Astrocyte of the spinal cord (primary cell): ENCODE data around the gene CMC2.

Source experiments
- DNase-seq: peaks from one replicate; pipeline ENCODE4 v3.0.0; 2011; ENCODE audit warnings: low read depth, low spot score
- H3K4me3 ChIP-seq: 2 replicates; pipeline ENCODE4 v1.5.1; 2011; ENCODE audit warnings: low read depth, mild to moderate bottlenecking, low read length, moderate library complexity
- CTCF ChIP-seq: IDR thresholded peaks from 2 replicates; pipeline ENCODE4 v1.5.1; 2012; ENCODE audit warnings: low read depth, mild to moderate bottlenecking, low read length, inconsistent platforms
- in situ Hi-C: cut with HindIII; loops from 2 replicates; pipeline ENCODE4 v1.10.0; 2017; ENCODE audit warnings: low sequenced_read_pairs

Gene CMC2

GRCh38 chr16:81036751-81037350, 30.2 kb upstream of the CMC2 start:
- peak overlapping the region; percentile 66 for H3K4me3 ChIP-seq
- DNase-seq: no peak
- TF ChIP-seq CTCF: no peak
- in situ Hi-C loops: no loop called here

DNA sequence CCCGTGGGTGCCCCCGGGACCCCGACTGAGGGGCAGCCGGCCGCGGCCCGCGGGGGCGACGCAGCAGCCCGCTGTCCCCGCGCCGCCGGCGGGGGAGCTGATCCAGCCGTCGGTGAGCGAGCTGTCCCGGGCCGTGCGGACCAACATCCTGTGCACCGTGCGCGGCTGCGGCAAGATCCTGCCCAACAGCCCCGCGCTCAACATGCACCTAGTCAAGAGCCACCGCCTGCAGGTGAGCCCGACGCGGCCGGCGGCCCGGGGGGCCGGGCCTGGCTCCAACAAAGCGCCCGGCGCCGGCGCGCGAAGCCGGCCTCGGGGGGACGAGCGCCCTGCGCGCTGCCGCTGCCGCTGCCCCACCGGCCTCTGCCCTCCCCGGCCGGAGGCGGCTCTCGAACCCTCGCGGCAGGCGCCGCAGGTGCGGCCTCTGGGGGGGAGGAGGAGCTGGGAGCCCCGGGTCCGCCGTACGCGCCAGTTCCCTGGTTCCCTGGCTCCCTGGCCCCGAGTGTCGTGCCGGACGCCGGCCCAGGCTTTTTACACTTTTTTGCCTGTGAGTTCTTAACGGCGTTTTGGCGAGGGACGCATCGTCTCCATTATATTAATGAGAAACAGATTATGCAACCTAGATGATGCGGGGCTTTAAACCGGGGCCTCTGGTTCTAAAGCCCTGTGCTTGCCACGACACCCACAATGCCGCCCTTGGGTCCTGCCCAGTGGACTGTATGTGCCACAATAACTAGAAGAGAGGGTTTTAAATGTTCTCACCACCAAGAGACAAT, 29.5 kb upstream of the CMC2 start:
- no peak for TF ChIP-seq CTCF
- DNase-seq: peak; percentile 27
- in situ Hi-C loops: no loop called here

GRCh38 chr16:81035398-81035974, 28.8 kb upstream of the CMC2 start, which contains the start of gene ATMIN:
TSS of gene ATMIN (plus strand) at chr16:81035842. CDS start at chr16:81035871, 29 bp downstream.
- DNase-seq: peak; percentile 83
- TF ChIP-seq CTCF: peak; percentile 91
- H3K4me3 ChIP-seq: peak within 1 kb of the TSS; percentile 66
- in situ Hi-C loops: no loop called here

More for the DNA sequence above, 29.5 kb upstream of the CMC2 start:
- peak overlapping the region; percentile 66 for H3K4me3 ChIP-seq

- in situ Hi-C loops: no loop called here
- TF ChIP-seq CTCF: no peak
- no peak for DNase-seq
- no peak overlapping the region for H3K4me3 ChIP-seq
Observed at GRCh38 chr16:81029930-81030604, 23.4 kb upstream of the CMC2 start.

GRCh38 chr16:81026429-81026828, 19.7 kb upstream of the CMC2 start:
- no peak overlapping the region for H3K4me3 ChIP-seq
- no peak for DNase-seq
- in situ Hi-C loops: no loop called here
- TF ChIP-seq CTCF: no peak

- no peak for TF ChIP-seq CTCF
- in situ Hi-C loops: no loop called here
Observed at GRCh38 chr16:81018496-81018895, 11.8 kb upstream of the CMC2 start.

More at GRCh38 chr16:81018496-81018895, 11.8 kb upstream of the CMC2 start:
- DNase-seq: no peak
- no peak overlapping the region for H3K4me3 ChIP-seq
